ENCODE measurements around the gene THRAP3.

THRAP3 gene

DNA sequence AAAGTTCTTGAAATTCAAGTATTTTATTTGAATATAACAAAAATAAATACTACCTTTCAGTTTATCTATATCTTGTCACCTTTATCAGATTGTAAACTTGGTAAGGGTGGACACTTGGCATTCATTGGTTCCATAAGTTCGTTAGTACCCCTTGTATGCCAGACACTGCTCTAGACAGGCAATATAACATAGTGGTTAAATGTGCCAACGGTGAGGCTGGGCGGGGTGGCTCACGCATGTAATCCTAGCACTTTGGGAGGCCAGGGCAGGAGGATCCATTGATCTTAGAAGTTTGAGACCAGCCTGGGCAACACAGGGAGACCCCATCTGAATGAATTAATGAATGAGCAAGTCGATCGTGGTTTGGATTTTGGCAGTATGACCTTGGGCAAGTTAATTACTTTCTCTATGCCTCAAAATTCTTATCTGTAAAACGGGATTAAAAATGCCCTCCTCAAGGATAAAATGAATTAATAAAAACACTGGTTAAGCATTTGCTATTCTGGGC is 55.6 kb downstream of the THRAP3 start:
- TF ChIP-seq POLR2AphosphoS5 (IDR thresholded peaks at IDR 0.05; ENCODE audit: low read depth, low read length), result no peak
- TF ChIP-seq SIN3A (IDR thresholded peaks at IDR 0.05; ENCODE audit: borderline replicate concordance, insufficient read depth, low read length), result no peak
- no peak for TF ChIP-seq TAF1 (IDR thresholded peaks at IDR 0.05; ENCODE audit: borderline replicate concordance, insufficient read depth, low read length)
- no peak for TF ChIP-seq FOXP2 (optimal IDR thresholded peaks at IDR 0.05; ENCODE audit: borderline replicate concordance, extremely low read depth, extremely low read length, insufficient read depth)
- TF ChIP-seq, protein P1, sequence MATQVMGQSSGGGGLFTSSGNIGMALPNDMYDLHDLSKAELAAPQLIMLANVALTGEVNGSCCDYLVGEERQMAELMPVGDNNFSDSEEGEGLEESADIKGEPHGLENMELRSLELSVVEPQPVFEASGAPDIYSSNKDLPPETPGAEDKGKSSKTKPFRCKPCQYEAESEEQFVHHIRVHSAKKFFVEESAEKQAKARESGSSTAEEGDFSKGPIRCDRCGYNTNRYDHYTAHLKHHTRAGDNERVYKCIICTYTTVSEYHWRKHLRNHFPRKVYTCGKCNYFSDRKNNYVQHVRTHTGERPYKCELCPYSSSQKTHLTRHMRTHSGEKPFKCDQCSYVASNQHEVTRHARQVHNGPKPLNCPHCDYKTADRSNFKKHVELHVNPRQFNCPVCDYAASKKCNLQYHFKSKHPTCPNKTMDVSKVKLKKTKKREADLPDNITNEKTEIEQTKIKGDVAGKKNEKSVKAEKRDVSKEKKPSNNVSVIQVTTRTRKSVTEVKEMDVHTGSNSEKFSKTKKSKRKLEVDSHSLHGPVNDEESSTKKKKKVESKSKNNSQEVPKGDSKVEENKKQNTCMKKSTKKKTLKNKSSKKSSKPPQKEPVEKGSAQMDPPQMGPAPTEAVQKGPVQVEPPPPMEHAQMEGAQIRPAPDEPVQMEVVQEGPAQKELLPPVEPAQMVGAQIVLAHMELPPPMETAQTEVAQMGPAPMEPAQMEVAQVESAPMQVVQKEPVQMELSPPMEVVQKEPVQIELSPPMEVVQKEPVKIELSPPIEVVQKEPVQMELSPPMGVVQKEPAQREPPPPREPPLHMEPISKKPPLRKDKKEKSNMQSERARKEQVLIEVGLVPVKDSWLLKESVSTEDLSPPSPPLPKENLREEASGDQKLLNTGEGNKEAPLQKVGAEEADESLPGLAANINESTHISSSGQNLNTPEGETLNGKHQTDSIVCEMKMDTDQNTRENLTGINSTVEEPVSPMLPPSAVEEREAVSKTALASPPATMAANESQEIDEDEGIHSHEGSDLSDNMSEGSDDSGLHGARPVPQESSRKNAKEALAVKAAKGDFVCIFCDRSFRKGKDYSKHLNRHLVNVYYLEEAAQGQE (IDR thresholded peaks at IDR 0.05; ENCODE audit: insufficient read depth in 1 of 2, low read depth in 2 of 2, low read length in 2 of 2), result no peak

DNA sequence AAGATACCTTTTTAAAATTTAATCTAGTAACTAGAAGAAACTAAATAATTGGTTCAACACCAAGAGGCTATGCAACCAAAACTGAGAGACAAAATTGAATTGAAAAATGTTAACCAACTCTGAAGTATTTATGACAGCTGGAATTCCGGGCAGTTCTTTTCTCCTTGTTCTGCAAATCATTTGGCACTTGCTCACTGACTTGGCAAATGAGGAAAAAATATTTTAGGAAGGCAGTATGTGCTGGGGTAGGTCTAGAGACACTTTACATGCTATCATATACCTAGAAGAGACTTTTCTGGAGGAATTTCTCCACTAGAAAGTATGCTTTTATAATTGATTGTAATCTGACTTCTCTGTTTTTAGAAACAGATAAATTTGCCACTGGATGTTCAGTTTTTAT is 59.8 kb downstream of the THRAP3 start:
- no peak for TF ChIP-seq TAF1 (IDR thresholded peaks at IDR 0.05; ENCODE audit: borderline replicate concordance, insufficient read depth, low read length)
- no peak for TF ChIP-seq POLR2AphosphoS5 (IDR thresholded peaks at IDR 0.05; ENCODE audit: low read depth, low read length)
- no peak for TF ChIP-seq SIN3A (IDR thresholded peaks at IDR 0.05; ENCODE audit: borderline replicate concordance, insufficient read depth, low read length)
- no peak for TF ChIP-seq FOXP2 (optimal IDR thresholded peaks at IDR 0.05; ENCODE audit: borderline replicate concordance, extremely low read depth, extremely low read length, insufficient read depth)
- TF ChIP-seq, protein P1 (IDR thresholded peaks at IDR 0.05; ENCODE audit: insufficient read depth in 1 of 2, low read depth in 2 of 2, low read length in 2 of 2), result no peak

DNA sequence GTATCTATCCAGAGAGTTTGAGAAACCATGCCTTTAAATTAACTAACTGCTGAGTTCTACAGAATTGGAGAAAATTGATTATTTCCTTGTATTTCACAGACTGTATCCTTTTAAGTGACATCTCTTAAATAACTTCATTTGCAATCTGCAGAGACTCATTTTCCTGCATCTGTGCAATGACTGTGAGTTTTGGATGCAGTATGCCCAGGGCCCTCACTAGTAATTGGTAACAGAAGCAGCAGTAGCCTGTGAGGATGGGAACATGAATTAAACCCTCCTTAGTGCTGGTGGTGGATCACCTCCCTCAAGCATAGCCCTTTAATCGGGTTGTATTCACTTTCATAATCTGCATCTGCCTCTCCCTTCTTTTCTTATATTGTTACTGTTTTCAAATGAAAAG is 60.3 kb downstream of the THRAP3 start:
- TF ChIP-seq, protein P1 (IDR thresholded peaks at IDR 0.05; ENCODE audit: insufficient read depth in 1 of 2, low read depth in 2 of 2, low read length in 2 of 2), result no peak

DNA sequence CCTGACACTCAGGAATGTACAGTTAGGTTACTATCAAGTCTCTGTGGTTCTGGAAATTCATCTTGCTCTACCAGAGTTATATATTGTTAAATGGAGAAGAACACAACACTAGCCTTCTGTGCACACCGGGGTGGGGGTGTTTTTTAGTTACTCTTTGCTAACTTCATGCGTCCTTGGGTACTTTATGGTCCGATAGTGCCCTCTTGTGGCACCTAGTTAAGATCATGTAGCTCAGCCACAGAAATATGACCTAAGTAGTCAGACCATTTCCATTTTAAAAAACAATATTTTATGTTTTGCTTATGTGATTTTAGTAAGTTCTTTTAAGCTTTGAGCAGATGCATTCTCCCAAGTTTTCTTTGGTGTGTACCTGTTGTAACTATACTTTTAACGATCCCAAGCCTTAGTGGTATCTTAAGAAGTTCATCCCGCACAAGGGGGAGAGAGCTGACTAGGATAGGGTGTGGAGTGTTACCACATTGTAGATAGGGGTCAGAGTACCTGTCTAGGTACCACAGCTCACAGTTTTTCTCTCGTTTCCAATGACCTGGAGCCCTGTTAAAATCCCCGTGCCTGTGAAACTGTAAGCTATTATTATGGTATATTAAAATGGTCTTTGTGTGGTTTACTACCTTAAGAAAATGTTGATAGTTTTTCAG is 61.3 kb downstream of the THRAP3 start:
- TF ChIP-seq POLR2AphosphoS5 (IDR thresholded peaks at IDR 0.05; ENCODE audit: low read depth, low read length), result no peak
- TF ChIP-seq SIN3A (IDR thresholded peaks at IDR 0.05; ENCODE audit: borderline replicate concordance, insufficient read depth, low read length), result no peak
- no peak for TF ChIP-seq FOXP2 (optimal IDR thresholded peaks at IDR 0.05; ENCODE audit: borderline replicate concordance, extremely low read depth, extremely low read length, insufficient read depth)
- TF ChIP-seq, protein P1 (IDR thresholded peaks at IDR 0.05; ENCODE audit: insufficient read depth in 1 of 2, low read depth in 2 of 2, low read length in 2 of 2), result no peak
- no peak for TF ChIP-seq TAF1 (IDR thresholded peaks at IDR 0.05; ENCODE audit: borderline replicate concordance, insufficient read depth, low read length)

DNA sequence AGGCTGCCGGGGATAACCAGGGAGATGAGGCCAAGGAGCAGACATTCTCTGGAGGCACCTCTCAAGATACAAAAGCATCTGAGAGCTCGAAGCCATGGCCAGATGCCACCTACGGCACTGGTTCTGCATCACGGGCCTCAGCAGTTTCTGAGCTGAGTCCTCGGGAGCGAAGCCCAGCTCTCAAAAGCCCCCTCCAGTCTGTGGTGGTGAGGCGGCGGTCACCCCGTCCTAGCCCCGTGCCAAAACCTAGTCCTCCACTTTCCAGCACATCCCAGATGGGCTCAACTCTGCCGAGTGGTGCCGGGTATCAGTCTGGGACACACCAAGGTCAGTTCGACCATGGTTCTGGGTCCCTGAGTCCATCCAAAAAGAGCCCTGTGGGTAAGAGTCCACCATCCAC is 62.6 kb downstream of the THRAP3 start:
- no peak for TF ChIP-seq SIN3A (IDR thresholded peaks at IDR 0.05; ENCODE audit: borderline replicate concordance, insufficient read depth, low read length)
- TF ChIP-seq TAF1 (IDR thresholded peaks at IDR 0.05; ENCODE audit: borderline replicate concordance, insufficient read depth, low read length), result no peak
- no peak for TF ChIP-seq FOXP2 (optimal IDR thresholded peaks at IDR 0.05; ENCODE audit: borderline replicate concordance, extremely low read depth, extremely low read length, insufficient read depth)
- no peak for TF ChIP-seq POLR2AphosphoS5 (IDR thresholded peaks at IDR 0.05; ENCODE audit: low read depth, low read length)
